Left ventricle myocardium superior (tissue), 1 donor: ENCODE results near the gene ASPG. TPM values are rescaled to one million over a fixed set of nuclear protein-coding genes. Genes with fewer than 3 reads are reported as not detected.

ENCODE experiments used
- microRNA-seq: library from miRNA; unstranded; fragments of <30 nt; microRNA quantifications from one replicate; pipeline ENCODE4 v1.2.0, GENCODE V29; 2020; ENCODE audit warnings: borderline number of aligned reads
- total RNA-seq: library from RNA; stranded (reverse); fragmentation: NEBNext Ultra II Directional; extraction: Animal tissue kit (Norgen Biotek cat#: 25700); gene quantifications from one replicate; pipeline ENCODE4 v1.2.1, GENCODE V29; 2021
- donor health status: DM: no; HTN: yes; CAD: no; lungs with severe emphysema.

The ASPG gene
- total RNA-seq, 1 donor from 2014 or later = 28.2 TPM

Small RNA genes lying within 50 kb of the gene (microRNA-seq; reads per million reads assigned to microRNA genes)
- not detected for gene MIR203A
- gene MIR203B = not detected

Other genes with a start within 250 kb of the ASPG start
- 107 TPM for gene PPP1R13B, start 238.1 kb upstream of the ASPG start, total RNA-seq
- gene TDRD9, start 157.2 kb upstream of the ASPG start, total RNA-seq = 2.2 TPM
- gene RD3L, start 143.2 kb upstream of the ASPG start, total RNA-seq = 29.8 TPM
- 6.0 TPM for gene KIF26A, start 52.9 kb downstream of the ASPG start, total RNA-seq